ENCODE measurements around the gene OXSM. TPM values are rescaled to one million over a fixed set of nuclear protein-coding genes. Genes with fewer than 3 reads are reported as not detected.

The OXSM gene
- total RNA-seq, 1 donor from 2014 or later, result 8.5 TPM

DNA sequence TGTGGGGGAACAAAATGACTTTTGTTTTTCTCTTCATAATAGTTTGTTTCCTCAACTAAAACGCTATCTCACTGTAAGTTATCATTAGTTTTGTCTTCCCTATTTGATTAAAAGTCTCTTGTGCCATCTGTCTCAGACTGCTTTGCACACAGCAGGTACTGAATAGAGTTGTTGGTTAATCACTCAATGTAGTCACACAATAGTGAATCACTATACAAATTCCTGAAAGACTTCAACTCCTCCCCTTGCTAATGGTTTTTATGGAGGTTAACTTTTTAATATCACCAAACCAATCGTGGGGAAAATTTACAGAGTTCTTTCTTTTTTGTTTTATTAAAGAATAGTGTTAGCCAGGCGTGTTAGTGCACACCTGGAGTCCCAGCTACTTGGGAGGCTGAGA is 4.1 kb upstream of the OXSM start:
- TF ChIP-seq CTCF (IDR thresholded peaks at IDR 0.05), result no peak
- Histone ChIP-seq H3K4me3 (no peak overlapping the region), H3K4me1 (peaks cover 30% of the 10 kb centered on the region), H3K27me3 (no peaks in the 10 kb centered on the region), H3K36me3 (no peaks in the 10 kb centered on the region), H3K9me3 (no peaks in the 10 kb centered on the region), H3K27ac (no peak overlapping the region)
- intact Hi-C loops (cut with DNase I), result no loop called here
- DNase-seq (no peak), ATAC-seq (no peak)

DNA sequence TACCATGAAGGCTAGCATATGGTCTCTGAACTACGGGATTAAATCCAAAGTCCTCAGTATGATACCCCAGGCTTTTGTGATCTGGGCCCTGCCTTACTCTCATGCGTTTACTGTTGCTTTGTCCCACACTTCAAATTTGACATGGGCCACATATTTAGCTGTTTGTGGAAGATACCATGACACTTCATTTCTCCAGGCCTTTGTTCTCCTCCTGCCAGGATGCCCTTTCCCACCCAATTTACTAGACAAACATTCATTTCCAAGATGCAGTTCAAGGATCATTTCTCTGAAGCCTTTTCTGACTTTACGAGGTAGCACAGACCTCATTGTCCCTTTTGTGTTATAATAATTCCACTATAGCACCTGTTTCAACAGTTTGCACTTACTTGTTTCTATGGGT is 2.2 kb upstream of the OXSM start:
- Histone ChIP-seq H3K27ac (no peak overlapping the region), H3K27me3 (no peaks in the 10 kb centered on the region), H3K4me1 (peaks cover 22% of the 10 kb centered on the region), H3K9me3 (no peaks in the 10 kb centered on the region), H3K36me3 (no peaks in the 10 kb centered on the region), H3K4me3 (no peak overlapping the region)
- no peak for ATAC-seq
- DNase-seq, result no peak
- no peak for TF ChIP-seq CTCF (IDR thresholded peaks at IDR 0.05)
- intact Hi-C loops (cut with DNase I), result no loop called here

DNA sequence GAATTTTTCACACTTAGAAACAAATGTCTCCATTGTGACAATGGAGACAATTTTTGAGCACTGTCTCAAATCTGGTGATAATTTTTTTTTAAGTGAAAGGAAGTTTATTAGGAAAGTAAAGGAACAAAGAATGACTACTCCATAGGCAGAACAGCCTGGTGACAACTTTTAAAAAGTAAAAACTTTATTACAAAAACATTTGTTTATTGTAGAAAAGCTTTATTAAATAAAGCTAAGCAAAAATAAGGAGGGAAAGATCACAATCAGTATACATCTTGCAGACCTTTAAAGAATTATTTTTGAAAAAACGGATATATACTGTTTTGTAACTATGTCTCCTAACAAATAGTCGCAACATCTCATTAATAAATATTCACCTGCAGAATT is 688 bp upstream of the OXSM start:
- H3K36me3 ChIP-seq, result no peaks in the 10 kb centered on the region
- H3K9me3 ChIP-seq, result no peaks in the 10 kb centered on the region
- H3K4me1 ChIP-seq, result peaks cover 21% of the 10 kb centered on the region
- intact Hi-C loops (cut with DNase I), result no loop called here
- H3K4me3 ChIP-seq, result peak overlapping the region; percentile 72
- no peak for ATAC-seq
- H3K27me3 ChIP-seq, result no peaks in the 10 kb centered on the region
- DNase-seq, result no peak
- TF ChIP-seq CTCF (IDR thresholded peaks at IDR 0.05), result no peak
- H3K27ac ChIP-seq, result peak overlapping the region; percentile 84

DNA sequence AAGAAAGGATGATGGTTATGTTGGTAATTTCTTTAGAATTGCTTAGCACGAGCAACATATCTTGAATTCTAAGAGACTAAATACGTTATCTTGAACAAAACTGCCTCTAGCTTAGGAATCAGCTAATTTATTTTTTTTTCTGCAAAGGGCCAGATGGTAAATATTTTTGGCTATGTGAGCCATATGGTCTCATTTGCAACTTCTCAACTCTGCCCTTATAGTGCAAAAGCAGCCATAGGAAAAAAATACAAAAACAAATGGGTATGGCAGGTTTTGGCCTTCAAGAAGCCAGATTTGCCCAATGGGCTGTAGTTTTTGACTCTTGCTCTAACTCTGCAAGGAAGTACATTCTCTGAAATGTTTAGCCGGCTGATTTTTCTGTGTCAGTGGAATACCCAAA is 11.9 kb downstream of the OXSM start:
- intact Hi-C loops (cut with DNase I), result no loop called here
- DNase-seq, result no peak
- H3K4me3 ChIP-seq, result no peak overlapping the region

GRCh38 chr3:25803833-25804232 is 13.9 kb downstream of the OXSM start:
- no peak for ATAC-seq
- no peaks in the 10 kb centered on the region for H3K27me3 ChIP-seq

More for the DNA sequence above, 11.9 kb downstream of the OXSM start:
- Histone ChIP-seq H3K36me3 (no peaks in the 10 kb centered on the region), H3K9me3 (no peaks in the 10 kb centered on the region), H3K27ac (no peak overlapping the region), H3K27me3 (no peaks in the 10 kb centered on the region), H3K4me1 (no peaks in the 10 kb centered on the region)
- no peak for TF ChIP-seq CTCF (IDR thresholded peaks at IDR 0.05)
- ATAC-seq, result no peak

More at GRCh38 chr3:25803833-25804232, 13.9 kb downstream of the OXSM start:
- TF ChIP-seq CTCF (IDR thresholded peaks at IDR 0.05), result no peak
- Histone ChIP-seq H3K9me3 (no peaks in the 10 kb centered on the region), H3K27ac (no peak overlapping the region), H3K4me1 (no peaks in the 10 kb centered on the region), H3K4me3 (no peak overlapping the region), H3K36me3 (no peaks in the 10 kb centered on the region)
- DNase-seq, result no peak
- intact Hi-C loops (cut with DNase I), result no loop called here

All from upper lobe of right lung (tissue), 1 donor.